ENCODE results near the gene FDXR. TPM values are rescaled to one million over a fixed set of nuclear protein-coding genes. Genes with fewer than 3 reads are reported as not detected.
A peak's percentile ranks its signal among the peaks of the same experiment; 100 is the strongest.

Gene FDXR
- total RNA-seq, 1 experiment from 2014 or later, result 39.7 TPM

DNA sequence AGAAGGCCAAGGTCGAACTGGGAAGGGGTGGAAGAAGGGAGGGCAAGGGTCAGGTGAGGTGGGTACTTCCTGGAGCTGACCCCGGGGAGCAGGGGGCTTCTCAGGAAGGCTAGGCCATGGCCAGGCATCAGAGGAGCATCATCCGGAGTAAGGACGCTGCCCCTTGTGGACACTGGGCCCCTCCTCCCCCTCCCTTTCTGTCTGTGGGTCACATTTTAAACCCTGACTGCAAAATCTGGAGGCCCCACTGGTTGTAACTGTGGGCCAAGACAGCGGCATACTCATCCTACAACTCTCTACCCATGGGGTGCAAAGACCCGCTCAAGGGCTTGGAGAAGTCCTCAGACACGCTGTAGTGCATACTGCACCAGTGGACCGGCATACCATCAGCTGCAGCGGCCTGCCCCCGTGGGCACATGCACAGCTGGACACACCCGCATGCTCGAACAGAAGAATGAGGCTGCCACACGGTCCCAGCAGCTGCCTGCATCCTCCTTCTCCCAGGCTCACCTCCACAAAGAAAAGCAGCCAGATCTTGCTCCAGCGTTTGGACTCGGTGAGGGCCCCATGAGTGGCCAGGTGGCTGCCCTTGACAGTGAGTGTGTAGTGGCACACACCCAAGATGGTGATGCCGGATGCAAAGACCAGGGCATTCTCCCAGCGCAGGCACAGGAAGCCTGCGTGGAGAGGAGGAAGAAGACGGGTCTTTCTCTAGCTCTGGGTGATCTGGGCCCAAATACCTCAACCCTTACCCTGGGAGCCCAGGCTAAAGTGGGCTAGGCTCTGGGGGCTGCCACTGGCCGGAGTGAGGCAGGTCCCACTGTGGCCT is 19.4 kb upstream of the FDXR start:
- H3K9me3 Mint-ChIP-seq, result no peaks in the 10 kb centered on the region
- Histone ChIP-seq H3K79me1 (ENCODE audit: insufficient read depth, low read depth, low read length, poor library complexity, severe bottlenecking) (no peaks in the 10 kb centered on the region), H3K4ac (ENCODE audit: low read depth, low read length) (no peak overlapping the region), H3T11ph (ENCODE audit: low read length) (no peak overlapping the region), H3K27me3 (ENCODE audit: insufficient read depth, low read length) (peaks cover 27% of the 10 kb centered on the region; the same call in 1 of the 2 replicates), H2BK12ac (ENCODE audit: insufficient read length, low read depth, low read length) (no peak overlapping the region), H3K4me2 (ENCODE audit: insufficient read depth, insufficient read length, low read length) (no peak overlapping the region), H4K91ac (ENCODE audit: insufficient read length, low read depth, low read length) (no peak overlapping the region), H3K79me2 (ENCODE audit: insufficient read depth, low read length) (no peaks in the 10 kb centered on the region), H3K23ac (ENCODE audit: insufficient read length, low read depth, low read length) (no peak overlapping the region), H2AFZ (ENCODE audit: low read length) (no peak overlapping the region), H2BK5ac (ENCODE audit: insufficient read length, low read length) (no peak overlapping the region), H2BK120ac (ENCODE audit: low read depth, low read length, poor library complexity, severe bottlenecking) (no peak overlapping the region), H3K9me3 (ENCODE audit: control insufficient read depth, low read depth, low read length) (no peaks in the 10 kb centered on the region), H4K20me1 (ENCODE audit: control insufficient read depth, insufficient read depth, insufficient read length) (no peaks in the 10 kb centered on the region), H2BK15ac (ENCODE audit: low read depth, low read length) (no peak overlapping the region), H3K4me1 (ENCODE audit: insufficient read depth, low read length) (no peaks in the 10 kb centered on the region), H3K14ac (ENCODE audit: insufficient read depth, low read length) (no peak overlapping the region; the same call in 1 of the 2 replicates), H4K5ac (ENCODE audit: insufficient read length, low read depth, low read length) (no peak overlapping the region), H4K8ac (replicated peaks; ENCODE audit: insufficient read length, low read depth, low read length) (no peak overlapping the region), H3K18ac (ENCODE audit: insufficient read length, low read depth, low read length) (no peak overlapping the region), H3K9ac (ENCODE audit: extremely low read depth, insufficient read length, low read length) (no peak overlapping the region), H3K27ac (ENCODE audit: insufficient read length, low read depth, low read length) (no peak overlapping the region), H3K23me2 (ENCODE audit: insufficient read length, low read depth, low read length, poor library complexity, severe bottlenecking) (peaks cover 8% of the 10 kb centered on the region), H2BK20ac (ENCODE audit: low read depth, low read length, poor library complexity, severe bottlenecking) (no peak overlapping the region), H3K56ac (ENCODE audit: insufficient read length, low read depth, low read length) (no peak overlapping the region), H2AK5ac (ENCODE audit: insufficient read length, low read length) (no peak overlapping the region)
- H3K27ac Mint-ChIP-seq, result no peak overlapping the region
- H3K27me3 Mint-ChIP-seq (ENCODE audit: low read depth), result peaks cover 88% of the 10 kb centered on the region
- TF ChIP-seq, protein P1, sequence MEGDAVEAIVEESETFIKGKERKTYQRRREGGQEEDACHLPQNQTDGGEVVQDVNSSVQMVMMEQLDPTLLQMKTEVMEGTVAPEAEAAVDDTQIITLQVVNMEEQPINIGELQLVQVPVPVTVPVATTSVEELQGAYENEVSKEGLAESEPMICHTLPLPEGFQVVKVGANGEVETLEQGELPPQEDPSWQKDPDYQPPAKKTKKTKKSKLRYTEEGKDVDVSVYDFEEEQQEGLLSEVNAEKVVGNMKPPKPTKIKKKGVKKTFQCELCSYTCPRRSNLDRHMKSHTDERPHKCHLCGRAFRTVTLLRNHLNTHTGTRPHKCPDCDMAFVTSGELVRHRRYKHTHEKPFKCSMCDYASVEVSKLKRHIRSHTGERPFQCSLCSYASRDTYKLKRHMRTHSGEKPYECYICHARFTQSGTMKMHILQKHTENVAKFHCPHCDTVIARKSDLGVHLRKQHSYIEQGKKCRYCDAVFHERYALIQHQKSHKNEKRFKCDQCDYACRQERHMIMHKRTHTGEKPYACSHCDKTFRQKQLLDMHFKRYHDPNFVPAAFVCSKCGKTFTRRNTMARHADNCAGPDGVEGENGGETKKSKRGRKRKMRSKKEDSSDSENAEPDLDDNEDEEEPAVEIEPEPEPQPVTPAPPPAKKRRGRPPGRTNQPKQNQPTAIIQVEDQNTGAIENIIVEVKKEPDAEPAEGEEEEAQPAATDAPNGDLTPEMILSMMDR (conservative IDR thresholded peaks at IDR 0.05), result no peak; the same call in 2 of the 3 replicates
- H3K36me3 Mint-ChIP-seq (ENCODE audit: insufficient read depth in 1 of 3, low read depth in 3 of 3), result no peaks in the 10 kb centered on the region
- WGBS (ENCODE audit: extremely low coverage, insufficient read length, low lambda C conversion rate), result no CpG with 5 or more reads among the region's 20 CpGs
- DNase-seq, result no peak
- H3K4me1 Mint-ChIP-seq, result peaks cover 9 to 19% of the 10 kb centered on the region in 2 experiments
- peak overlapping the region in 1 of 2 experiments; percentile 60; a peak in 2 of 5 replicates for H3K4me3 Mint-ChIP-seq

Data from H9 (cell line).